Colon (tissue), 2 donors: ENCODE results near the gene SLC9A9.

Experiments
- FAIRE-seq: peaks from 2 replicates; lab custom pipeline; 2012; peaks lifted over from hg19 to GRCh38; lab: Jason Lieb, UNC
- donor health status: control.
- donor health status: control.

Gene SLC9A9

GRCh38 chr3:143408771-143409170 lies 439.5 kb downstream of the SLC9A9 start:
- FAIRE-seq: no peak

GRCh38 chr3:143402602-143403001 lies 445.7 kb downstream of the SLC9A9 start:
- no peak for FAIRE-seq

DNA sequence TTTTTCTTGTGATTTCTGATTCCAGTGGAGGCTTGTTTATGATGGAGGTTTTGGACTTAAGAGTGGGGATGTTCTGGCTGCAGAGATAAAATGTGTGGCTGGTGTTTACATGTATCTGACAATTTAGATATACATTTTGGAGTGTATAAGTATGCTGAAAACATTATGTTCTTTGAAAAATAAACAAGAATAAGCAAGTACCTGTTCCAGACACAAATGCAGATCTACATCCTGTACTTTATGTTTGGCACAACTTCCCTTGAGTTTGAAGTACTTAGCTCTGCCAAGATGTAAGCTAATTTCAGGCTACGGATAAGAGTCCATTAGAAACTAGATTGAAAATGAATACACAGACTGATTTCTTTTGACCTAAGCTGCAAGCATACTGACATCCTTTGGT lies 451.5 kb downstream of the SLC9A9 start:
- no peak for FAIRE-seq

GRCh38 chr3:143389388-143389787 lies 458.9 kb downstream of the SLC9A9 start:
- FAIRE-seq: no peak

GRCh38 chr3:143387425-143387824 lies 460.8 kb downstream of the SLC9A9 start:
- FAIRE-seq: no peak

GRCh38 chr3:143384076-143384475 lies 464.2 kb downstream of the SLC9A9 start:
- no peak for FAIRE-seq

DNA sequence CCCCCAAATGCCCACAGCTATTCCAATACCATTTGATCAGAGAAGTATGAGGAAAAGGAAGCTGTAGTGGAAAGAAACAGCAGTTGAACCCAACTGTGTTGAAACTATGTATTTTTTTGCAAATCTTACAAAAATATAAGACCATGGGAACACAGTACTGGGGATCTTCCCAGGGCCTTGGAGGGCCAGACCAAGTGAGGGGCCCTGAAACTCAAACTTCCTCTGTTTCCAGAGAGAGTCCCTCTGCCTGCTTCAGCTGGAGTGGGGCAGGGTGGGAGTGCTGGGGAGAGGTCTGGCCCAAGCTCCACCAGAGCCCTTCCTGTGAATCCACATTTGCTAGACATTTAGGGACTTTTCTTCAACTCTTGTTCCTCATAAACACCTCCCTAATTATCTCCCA lies 464.8 kb downstream of the SLC9A9 start:
- no peak for FAIRE-seq

- no peak for FAIRE-seq
These were observed 465.5 kb downstream of the SLC9A9 start for GRCh38 chr3:143382816-143383215.

DNA sequence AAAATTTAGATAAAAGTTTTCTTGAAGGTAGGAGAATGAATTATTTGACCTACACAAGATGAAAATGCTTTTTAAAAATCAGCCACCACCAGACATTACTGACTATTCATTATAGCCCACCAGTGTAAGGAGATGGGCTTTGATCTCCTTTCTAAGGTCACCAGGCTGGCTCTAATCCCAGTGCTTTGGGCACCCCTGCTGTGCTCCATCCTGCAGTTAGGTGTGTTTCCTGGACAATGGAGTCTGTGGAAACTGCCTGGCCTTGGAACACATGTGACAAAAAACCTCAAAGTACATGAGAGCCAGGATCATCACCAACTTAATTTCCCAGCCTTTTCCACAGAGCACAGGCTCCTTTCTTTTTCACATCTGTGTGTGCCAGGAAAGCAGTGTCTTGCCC lies 467.8 kb downstream of the SLC9A9 start:
- FAIRE-seq: no peak

DNA sequence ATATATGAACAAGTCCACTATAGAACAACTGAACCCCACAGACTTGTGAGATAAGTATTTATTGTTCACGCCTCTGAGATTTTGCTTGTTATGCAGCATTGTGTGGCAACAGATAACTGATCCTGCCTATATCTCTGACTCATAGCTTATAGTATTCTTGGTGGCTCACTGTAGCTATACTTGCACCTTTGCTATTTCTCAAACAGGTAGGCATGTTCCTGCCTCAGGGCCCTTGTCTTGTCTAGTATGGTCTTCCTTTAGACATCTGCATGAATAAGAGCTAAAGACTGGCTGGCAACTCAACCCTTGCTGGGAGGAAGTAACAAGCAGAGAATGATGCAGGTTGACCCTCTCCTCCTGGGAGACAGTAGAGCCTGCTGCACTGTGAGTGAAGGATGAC lies 472.6 kb downstream of the SLC9A9 start:
- FAIRE-seq: no peak

- no peak for FAIRE-seq
These were observed 481.1 kb downstream of the SLC9A9 start for GRCh38 chr3:143367171-143367570.

- no peak for FAIRE-seq
These were observed 481.6 kb downstream of the SLC9A9 start for GRCh38 chr3:143366672-143367071.

DNA sequence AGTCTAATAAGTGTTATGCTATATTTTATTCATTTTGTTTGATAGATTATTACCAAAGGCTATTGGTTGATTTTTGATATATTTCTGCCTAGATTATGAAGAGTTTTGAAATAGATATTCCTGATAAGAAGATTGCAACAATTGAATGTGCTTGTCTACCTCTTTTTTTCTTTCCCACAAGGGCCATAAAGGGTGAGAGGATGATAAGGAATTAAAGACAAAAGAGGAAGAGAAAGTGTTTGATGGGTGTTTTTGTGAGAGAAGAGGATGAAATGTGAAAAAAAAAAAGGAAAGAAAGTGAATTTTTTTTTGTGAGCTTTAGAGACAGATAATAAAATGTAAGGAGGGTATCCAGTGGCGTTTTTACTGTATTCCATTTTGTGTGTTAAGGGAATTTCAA lies 484.3 kb downstream of the SLC9A9 start:
- FAIRE-seq: no peak

GRCh38 chr3:143363276-143363675 lies 485.0 kb downstream of the SLC9A9 start:
- no peak for FAIRE-seq

- FAIRE-seq: no peak
These were observed 485.9 kb downstream of the SLC9A9 start for GRCh38 chr3:143362115-143362991.

GRCh38 chr3:143361589-143361988 lies 486.7 kb downstream of the SLC9A9 start:
- no peak for FAIRE-seq

DNA sequence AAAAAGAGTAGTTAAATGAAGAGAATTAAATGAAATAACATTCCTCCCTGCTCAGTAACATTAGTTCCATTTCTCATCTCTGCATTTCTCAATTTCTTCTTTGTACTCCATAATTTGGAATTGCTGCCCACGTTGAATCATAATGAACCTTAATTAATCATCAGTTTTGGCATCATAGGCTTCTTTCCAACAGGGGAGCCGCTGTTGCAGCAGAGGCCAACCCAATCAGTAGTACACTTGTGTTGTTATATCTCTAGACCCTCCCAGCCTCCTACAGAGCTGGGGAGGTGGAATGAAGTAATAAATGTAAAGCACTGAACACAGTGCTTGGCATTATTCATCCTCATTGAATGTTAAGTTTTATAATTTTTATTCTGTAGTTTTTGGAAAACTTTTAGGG lies 488.0 kb downstream of the SLC9A9 start:
- no peak for FAIRE-seq

- FAIRE-seq: no peak
These were observed 489.3 kb downstream of the SLC9A9 start for GRCh38 chr3:143358793-143359491.

GRCh38 chr3:143358155-143358792 lies 490.0 kb downstream of the SLC9A9 start:
- FAIRE-seq: no peak

GRCh38 chr3:143357700-143358099 lies 490.6 kb downstream of the SLC9A9 start:
- FAIRE-seq: no peak

GRCh38 chr3:143356839-143357238 lies 491.4 kb downstream of the SLC9A9 start:
- FAIRE-seq: no peak

- FAIRE-seq: no peak
These were observed 493.9 kb downstream of the SLC9A9 start for GRCh38 chr3:143354342-143354741.
